Suppressor macrophage treated with lipopolysaccharide for 4 hours (primary cell): ENCODE data around the gene HOXC11.

Source experiments
- DNase-seq: peaks from one replicate; pipeline ENCODE4 v3.0.0-alpha.2; 2020

The HOXC11 gene

GRCh38 chr12:54025499-54026405, 52.8 kb downstream of the HOXC11 start:
- no peak for DNase-seq

DNA sequence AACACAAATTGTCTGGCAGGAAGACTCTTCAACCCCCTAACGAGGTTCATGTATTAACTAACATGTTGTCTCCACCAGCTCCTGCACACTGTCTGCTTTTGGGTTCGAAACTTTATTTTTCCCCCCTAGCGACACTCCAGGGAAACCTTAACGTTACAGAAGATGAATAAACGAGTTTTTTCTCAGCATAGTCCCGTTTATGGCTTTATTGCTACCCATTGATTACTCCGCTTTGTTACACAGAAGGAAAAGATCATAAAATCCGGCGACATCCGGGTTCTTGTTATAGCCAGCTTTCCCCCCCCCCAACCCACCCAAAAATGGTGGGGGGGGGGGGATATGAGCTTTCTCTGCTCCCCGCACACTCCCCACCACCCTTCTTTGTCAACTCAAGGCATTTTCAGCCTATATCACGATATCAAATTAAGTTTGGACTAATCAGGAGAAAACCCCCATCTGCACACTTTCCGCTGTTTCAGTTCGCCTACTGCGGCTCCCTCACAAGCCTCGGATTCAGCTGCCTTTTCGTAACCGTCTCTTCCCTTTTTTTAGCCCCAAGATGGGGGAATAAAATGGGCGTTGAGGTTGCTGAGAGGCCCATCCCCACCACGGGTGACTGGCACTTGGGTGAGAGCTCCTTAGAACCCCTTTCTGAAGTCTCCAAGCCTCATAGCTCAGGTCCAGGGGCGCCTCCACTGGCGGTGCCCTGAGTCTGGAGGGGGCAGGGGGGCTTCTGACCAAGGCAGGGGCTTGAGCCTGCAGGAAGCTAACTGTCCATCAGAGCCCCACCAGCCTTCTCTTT, 53.9 kb downstream of the HOXC11 start:
- DNase-seq, result no peak
